NCI-H510A (cell line): Measurements from ENCODE around the gene SERPINB11.
A peak's percentile ranks its signal among the peaks of the same experiment; 100 is the strongest.
"Not testable (repeated sequence)": the region's sequence is repeated elsewhere in the genome, so short reads cannot be mapped to it uniquely, and the experiment has no call there.

Source experiments
- DNase-seq: peaks from one replicate; lab custom pipeline; 2025; lab: John Stamatoyannopoulos, UW

Gene SERPINB11, protein sequence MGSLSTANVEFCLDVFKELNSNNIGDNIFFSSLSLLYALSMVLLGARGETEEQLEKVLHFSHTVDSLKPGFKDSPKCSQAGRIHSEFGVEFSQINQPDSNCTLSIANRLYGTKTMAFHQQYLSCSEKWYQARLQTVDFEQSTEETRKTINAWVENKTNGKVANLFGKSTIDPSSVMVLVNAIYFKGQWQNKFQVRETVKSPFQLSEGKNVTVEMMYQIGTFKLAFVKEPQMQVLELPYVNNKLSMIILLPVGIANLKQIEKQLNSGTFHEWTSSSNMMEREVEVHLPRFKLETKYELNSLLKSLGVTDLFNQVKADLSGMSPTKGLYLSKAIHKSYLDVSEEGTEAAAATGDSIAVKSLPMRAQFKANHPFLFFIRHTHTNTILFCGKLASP

DNA sequence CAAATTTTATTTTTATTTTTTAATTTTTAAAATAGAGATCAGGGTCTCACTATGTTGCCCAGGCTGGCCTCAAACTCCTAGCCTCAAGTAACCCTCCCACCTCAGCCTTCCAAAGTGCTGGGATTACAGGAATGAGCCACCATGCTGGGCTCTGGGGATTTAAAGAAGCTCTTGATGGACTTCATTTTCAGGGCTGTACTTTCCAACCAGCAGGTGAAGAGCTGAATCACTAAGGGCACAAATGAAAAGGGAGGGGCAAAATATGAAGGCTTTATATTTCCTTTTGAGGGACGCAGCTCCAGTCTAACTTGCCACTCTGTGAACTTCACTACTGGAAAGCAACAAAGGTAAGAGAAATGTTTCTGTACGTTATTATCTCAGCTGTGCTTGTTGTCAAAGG lies at the start of gene SERPINB11:
TSS of gene SERPINB11 (plus strand) at position 301 of the 400 bp plus-strand sequence. CDS start 7,234 bp downstream, outside the sequence.
- DNase-seq: no peak

DNA sequence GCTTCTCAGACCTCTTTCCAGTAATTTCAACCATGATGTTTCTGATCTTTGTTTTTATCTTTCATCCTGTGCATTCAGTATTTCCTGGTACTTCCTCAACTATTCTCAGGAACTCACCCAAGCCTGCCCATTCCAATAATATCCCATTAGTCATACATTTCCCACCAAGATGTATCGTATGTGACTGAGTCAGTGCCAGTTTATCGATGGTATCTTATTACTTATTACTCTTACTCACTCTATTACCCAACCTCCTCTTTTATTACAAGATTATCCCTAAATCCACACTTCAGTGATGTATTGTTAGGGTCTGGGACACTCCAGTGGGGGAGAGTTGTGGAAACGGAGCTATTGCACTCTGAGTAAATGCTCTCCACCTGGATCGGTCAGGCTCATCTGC lies 43.8 kb upstream of the SERPINB11 start:
- DNase-seq: not testable (repeated sequence)

DNA sequence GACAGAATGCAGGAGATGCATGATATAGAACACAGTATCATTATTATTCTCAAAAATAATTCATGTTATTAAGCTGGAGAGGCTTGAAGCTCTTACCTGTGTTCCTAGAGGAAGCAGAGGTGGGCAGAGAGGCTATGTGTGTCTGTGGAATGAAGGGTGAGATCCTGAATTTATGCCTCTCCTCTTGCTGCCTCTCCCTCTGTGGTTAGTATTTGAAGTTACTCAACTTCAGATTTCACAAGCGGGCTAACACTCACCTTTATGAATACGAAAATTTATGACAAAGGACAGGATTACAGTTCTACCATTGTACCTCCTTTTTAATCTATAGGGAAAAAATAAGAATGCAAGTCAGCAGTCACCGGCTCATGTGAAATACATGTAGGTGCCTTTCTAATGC lies 41.0 kb upstream of the SERPINB11 start, which contains the start of gene SERPINB3:
TSS of gene SERPINB3 (minus strand) at position 144 of the 400 bp plus-strand sequence. CDS start 677 bp downstream, outside the sequence.
- not testable (repeated sequence) for DNase-seq

DNA sequence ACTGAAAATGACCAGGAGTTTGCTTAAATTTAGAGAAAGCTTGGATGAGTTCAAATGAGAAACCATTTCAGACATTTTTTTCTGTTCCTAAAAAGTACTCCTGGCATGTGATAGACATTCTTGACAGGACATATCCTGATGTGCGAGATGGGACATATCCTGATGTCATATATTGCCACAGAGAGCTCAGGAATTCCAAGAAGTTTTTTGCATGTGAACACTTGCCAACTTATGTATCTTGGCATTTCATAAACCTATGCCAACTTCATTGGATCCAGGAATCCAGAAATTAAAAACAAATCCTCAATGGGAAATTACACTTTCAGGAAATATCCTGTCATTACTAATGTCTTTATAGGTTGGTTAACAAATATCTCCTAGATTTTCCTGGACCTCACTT lies 38.2 kb upstream of the SERPINB11 start:
- DNase-seq: no peak

DNA sequence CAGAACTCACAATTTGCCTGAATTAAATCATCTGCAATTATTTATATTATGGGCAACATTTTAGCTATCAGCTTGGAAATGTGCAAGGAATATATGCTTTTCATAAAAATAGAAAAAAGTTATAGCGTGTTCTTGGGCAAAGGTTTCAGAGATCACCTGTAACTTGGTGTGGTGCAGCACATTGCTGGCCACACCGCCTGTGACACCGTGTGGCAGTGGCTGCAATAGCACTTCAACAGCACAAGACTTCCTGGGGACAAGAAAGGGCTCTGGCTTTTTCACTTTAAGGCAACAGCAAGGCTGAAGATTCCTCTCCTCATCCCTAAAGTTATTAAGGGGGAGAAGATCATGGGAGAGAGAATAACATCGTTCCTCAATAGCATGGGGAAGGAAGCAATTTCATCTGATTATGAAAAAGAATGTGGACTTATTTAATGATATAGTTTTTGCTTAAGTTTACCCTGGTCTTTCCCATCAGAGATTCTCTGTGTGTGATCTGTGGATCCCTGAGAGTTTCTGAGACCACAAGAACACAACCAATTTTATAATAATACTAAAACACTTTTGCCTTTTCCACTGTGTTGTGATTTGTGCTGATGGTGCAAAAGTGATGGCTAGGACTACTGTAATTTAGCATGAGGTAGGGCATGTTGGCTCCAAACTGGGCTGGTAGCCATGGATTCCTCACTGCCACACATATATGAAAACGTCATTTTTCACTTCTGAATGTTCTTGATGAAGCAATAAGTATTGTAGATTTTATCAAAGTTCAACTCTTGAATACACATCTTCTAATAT lies 26.0 kb upstream of the SERPINB11 start:
- peak; percentile 26 for DNase-seq

DNA sequence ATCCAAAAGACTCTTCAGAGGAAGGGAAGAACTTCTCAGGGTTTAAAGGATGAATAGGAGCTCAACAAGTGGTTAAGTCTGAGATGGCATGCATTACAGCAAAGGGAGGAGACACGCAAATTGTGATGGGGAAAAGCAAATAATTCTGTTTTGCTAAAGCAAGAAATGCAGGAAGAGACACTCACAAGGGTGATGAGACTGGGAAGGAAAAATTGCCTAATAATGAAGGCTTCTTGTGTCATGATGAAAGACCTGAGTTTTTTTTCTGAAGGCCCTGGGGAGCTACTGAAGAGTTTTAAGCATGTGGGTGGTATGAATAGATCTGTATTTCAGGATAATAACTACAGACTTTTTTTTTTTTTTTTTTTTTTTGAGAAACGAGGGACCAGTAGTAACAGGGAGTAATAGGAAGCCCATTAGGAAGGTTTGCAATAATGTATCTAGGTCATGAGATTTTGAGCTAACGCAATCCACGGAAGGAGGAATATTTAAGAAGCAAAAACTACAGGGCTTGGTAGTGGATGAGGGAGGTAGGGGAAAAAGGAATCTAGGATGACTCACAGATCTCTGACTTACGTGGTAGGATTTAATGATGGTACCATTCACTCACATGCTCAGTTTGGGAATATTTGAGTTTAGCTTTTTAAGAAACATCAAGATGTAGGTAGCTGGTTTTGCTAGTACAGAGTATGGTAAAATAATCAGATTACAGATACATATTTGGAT lies 25.1 kb upstream of the SERPINB11 start:
- DNase-seq: no peak

DNA sequence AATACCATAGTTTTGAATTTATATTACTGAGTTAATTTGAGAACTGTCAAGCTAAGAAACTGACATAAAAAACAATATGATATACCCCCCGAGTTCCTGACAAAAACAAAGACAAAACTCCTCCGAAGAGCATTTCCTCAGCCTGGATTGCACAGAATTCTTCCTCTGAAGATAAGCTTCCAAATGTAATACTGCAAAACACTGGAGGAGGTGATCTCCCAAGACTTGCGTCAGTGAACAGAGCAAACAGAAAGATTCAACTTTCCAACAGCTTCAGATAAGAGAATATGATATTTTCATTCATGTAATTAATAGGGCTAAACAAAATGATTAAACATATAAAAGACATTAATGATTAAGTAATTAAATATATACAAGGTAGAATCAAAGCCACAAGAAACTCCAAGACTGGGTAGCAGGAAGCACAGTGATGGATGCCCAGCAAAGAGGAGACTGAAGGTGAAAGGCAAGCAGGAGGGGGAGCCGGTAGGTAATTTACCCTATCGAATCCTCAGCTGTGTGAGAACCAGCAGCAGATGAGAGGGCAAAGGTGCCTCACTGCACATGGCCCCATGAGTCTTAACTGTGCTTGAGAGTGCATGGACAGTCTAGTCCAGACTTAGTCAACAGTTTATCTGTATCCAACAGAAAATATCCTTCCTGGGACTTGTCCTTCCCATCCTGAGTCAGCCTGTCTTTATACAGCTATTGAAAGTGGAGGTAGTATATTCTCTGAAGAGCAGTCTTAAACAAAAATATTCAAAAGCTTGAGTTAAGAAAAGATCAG lies 22.7 kb upstream of the SERPINB11 start:
- no peak for DNase-seq

DNA sequence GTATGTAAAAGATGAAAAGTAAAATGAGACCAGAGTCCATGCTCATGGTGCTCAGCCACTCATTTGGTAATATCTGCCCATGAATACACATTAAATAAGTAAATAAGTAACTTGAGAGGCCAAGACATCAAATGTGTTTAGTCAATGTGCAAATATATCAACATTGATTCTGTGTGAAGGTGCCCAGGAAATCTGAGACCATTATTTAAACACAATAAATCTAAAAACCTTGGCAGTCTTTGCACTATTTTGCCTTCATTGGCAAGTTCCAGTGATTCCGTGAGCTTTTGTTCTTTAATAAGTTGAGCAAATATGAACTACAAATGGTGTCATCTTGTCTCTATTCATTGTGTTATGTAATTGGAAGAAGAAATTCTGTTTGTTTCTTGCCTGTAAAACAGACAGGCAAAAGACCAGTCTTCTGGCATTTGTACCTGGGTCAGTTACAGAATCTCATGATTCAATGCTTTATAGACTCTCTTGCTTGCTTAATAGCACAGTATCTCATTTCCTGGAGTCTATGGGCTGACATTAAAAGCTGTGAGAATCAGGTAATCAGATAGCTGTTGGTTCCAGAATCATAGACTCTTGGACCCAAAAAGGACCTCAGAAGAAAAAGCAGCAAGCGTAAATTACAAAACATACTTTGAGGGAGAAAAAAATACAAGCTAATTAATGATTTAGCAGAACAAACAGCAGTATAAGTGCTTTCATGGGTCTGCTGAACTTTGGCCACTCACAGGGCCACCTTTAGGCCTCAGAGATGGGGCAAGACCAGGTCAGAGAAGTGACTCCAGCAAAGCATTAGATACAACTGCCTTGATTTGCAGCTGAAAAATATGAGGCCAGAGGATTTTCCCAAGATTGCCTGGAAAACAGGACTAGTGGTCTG lies 21.1 kb upstream of the SERPINB11 start:
- peak; percentile 52 for DNase-seq

DNA sequence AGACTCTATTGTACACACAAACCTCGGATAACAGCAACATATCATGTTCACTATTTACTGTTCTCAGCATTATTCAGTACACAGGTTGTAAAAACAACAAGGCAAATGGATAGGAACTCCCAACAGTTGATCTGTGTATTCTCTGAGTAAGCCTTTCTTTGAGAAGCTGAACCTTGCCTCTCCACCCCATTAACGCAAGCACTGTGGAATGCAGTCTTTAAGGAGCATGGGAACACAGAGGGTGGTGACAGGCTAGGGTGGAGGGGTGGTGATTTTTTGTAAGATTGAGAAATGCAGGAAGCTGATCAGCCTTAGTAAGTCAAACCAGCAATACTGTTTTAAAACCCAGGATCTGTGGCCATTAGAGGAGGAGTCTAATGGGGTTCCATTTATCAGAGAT lies 19.6 kb upstream of the SERPINB11 start:
- DNase-seq: no peak

DNA sequence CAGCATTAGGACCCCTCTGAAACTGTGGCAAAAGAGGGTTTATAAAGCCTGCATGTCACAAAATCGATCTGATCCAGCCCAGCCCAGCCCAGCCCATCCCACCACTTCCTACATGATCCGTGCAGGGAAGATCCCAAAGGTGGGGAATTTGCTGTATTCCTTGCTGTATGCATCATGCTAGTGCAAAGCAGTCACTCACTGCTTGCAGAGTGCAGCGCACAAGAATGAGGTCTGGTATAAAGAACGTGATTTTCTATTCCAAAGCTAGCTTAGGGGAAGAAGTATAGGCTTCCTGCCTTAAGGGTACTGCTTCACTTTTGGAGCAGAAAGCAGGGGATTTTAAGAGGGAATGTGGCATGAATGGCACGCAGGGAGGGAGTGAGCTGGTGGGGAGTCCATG lies 18.9 kb upstream of the SERPINB11 start:
- no peak for DNase-seq

DNA sequence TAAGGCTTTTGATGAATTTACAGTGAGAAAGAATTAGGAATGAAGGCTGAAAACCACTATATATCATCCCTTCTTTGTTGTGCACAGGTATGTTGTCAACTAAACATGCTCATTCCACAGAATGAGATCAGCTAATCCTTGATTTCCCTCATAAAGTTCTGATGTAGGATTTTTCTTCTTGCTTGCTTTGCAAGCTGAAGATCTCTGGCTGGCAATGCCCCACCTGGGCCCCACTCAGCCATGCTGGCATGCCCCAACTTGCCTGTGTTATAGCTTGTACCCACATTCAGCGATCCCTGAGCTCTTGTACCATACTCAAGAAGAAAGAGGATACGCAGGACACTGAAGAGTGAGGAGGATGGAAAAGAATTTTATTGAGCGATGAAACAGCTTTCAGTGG lies 18.0 kb upstream of the SERPINB11 start:
- DNase-seq: no peak

DNA sequence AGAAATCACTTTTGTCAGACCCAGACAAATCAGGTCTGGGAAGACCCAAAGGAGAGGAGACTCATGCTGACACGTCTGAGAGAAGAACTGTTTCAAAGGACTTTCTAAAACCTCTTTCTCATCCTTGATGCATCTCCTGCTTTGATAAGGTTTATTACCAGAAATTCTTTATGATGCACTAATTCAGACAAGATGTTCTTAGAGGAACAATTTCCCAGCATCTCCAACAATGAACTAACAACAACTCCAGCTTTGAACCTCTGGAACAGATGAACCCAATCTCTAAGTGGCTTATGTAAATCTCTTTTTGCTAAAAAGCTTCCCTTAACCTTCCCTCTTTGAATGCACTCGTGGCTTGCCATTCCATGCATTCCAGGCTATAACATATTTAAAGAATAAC lies 15.9 kb upstream of the SERPINB11 start:
- no peak for DNase-seq

DNA sequence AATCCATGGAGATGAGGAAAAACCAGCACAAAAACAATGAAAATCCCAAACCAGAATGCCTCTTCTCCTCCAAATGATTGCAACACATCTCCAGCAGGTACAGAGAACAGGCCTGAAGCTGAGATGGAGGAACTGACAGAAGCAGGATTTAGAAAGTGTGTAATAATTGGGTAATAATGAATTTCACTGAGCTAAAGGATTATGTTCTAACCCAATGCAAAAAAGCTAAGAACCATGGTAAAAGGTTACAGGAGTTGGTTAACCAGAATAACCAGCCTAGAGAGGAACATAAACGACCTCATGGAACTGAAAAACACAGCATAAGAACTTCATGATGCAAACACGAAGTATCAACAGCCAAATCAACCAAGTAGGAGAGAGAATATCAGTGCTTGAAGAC lies 13.7 kb upstream of the SERPINB11 start:
- no peak for DNase-seq

DNA sequence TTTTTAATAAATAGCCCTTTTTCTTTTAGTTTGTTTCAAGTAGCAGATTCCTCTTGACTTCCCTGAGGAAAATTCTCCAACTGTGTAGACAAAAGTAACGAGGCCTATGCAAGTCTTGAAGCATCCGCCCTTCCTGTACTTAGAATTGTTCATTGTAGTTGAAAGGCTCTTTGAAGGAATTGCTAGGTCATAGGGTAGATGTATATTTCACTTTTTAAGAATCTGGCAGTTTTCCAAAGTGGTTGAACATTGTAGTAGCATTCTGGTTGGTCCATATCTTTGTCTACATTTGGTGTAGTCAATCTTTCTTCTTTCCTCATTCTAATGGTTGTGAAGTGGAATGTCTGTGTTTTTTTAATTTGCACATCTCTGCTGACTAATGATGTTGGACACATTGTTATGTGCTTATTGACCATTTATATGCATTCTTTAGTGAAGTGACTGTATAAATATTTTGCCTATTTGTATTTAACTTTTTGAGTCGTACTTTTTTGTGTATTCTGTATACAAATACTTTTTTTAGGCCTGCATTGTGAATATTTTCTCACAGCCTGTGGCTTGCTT lies 5.6 kb upstream of the SERPINB11 start:
- DNase-seq: no peak

DNA sequence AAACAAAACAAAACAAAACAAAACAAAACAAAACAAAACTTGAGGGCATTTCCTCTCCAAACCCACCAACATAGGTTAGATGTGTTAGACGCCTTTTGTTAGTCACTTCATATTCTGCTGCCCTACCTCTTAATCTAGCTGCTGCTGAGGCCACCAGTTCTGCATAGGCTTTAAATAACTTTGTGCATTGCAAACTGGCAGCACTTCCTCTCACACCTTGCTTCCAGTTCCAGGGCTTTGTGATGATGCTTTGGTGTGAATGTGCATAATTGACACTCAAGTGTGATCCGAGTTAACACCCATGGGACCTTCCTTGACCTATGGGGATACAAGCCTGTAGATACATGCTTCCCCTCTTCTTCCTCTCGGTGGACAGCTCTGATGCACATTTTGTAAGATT lies 2.3 kb upstream of the SERPINB11 start:
- no peak for DNase-seq

DNA sequence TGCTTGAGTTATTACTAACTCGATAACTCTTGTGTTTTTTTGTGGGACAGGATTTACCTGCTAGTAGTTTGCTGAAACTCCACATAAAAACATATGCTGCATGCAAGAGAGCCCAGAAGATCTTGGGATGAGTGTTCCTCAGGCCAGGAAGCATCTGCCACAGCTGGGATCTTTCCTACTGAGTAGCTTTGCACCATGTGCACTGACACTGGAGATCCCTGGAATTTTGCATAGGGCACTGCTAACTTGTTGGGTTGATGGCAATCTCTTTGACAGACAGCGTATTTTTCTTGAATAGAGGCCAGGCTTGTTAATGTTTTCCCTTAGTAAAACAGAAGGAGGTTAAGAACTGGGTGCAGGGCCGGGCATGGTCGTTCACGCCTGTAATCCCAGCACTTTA lies 808 bp upstream of the SERPINB11 start:
- DNase-seq: no peak

DNA sequence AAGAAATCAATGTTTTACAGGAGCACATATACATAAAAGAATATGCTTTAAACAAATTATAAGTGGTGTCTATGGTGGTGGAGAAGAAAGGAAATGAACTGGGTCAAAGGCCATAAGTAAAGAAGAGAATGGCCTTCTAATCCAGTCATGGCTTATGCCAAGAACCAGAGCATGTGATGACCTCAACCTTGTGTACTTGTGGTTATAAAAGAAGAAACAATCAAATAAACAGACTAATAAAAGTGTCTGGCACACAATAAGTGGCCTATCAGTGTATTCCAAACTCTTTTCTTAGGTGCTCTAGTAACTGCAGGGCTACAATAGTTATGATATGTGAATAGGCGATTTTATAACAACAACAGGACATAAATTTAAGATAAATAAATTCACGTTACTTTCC lies 2.6 kb downstream of the SERPINB11 start:
- no peak for DNase-seq

DNA sequence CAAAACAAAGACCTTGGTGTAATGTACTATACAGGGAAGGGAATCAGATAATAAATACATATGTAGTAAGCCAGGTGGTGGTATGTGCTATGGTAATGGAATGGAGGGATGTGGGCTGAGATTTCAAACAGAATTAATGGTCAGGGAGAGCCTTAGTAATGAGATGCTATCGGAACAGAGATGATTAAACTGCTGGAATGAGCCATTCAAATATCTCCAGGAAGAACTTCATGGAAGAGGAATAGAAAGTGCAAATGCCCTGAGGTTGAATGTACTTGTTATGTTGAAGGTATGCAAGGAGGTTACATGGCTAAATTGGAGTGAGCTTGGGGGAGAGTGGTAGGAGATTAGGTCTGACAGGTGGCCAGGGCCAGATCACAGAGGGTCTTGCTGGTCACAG lies 5.1 kb downstream of the SERPINB11 start:
- no peak for DNase-seq

DNA sequence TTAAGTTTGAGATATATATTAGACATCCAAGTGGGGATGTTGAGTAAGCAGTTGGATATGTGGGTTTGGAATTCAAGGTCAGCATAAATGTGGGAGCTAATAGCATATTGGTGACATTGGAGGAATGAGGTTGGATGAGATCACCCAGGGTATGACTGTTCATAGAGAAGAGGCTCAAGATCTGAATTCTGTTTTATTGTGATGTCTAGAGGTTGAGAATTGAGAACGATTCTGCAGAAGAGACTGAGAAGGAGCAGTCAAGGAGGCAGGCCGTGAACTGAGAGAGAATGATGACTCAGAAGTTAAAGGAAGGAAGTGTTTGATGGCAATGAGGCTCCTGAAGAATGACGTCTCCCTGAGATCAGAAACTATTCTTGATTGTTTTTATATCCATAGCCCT lies 5.9 kb downstream of the SERPINB11 start:
- no peak for DNase-seq
